GM12891 (cell line): Measurements from ENCODE around the gene SLC37A1.
A peak's percentile ranks its signal among the peaks of the same experiment; 100 is the strongest.

Experiments
- DNase-seq: peaks from one replicate; pipeline ENCODE4 v3.0.0; 2011; ENCODE audit warnings: low spot score; ENCODE audit not compliant: insufficient read length
- FAIRE-seq: peaks from 2 replicates; lab custom pipeline; 2011; peaks lifted over from hg19 to GRCh38; lab: Jason Lieb, UNC
- PAX5 ChIP-seq: IDR thresholded peaks from 2 replicates; pipeline ENCODE4 v1.6.1; 2011; ENCODE audit warnings: low read length, moderate library complexity, mild to moderate bottlenecking; ENCODE audit not compliant: insufficient read depth, severe bottlenecking
- POLR2A ChIP-seq: IDR thresholded peaks from 2 replicates; pipeline ENCODE4 v1.6.1; 2011; ENCODE audit warnings: low read depth, low read length, control low read depth
- POLR2AphosphoS5 ChIP-seq: IDR thresholded peaks from 2 replicates; pipeline ENCODE4 v1.6.1; 2011; ENCODE audit warnings: low read depth, low read length, control low read depth
- POU2F2 ChIP-seq: IDR thresholded peaks from 2 replicates; pipeline ENCODE4 v1.6.1; 2011; ENCODE audit warnings: low read depth, mild to moderate bottlenecking, control low read depth, low read length, moderate library complexity
- SPI1 ChIP-seq: IDR thresholded peaks from 2 replicates; pipeline ENCODE4 v1.6.1; 2011; ENCODE audit warnings: low read depth, low read length, control low read depth
- TAF1 ChIP-seq: IDR thresholded peaks from 2 replicates; pipeline ENCODE4 v1.6.1; 2011; ENCODE audit warnings: low read depth, low read length, control low read depth

SLC37A1 gene

DNA sequence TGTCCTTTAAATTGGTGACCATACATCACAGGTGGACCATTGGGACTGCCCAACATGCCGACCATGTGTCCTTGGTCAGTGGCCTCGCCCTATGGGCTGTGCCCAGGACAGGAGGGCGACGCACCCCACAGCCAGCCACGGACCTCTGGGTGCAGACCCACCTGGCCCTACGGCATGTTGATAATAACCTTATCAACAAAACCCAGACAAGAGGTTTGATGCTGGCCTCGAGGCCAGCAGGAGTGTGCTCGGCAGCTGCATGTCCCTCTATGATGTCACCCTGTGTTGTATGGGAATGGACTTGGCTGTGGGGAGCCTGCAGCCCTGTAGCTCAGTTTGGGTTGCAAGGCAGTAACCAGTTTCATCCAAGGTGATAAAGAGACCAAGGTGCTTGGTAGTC, 32.1 kb downstream of the SLC37A1 start:
- TF ChIP-seq TAF1 (no peak), SPI1 (no peak), PAX5 (no peak), POLR2AphosphoS5 (no peak), POLR2A (no peak), POU2F2 (no peak)
- DNase-seq (no peak), FAIRE-seq (no peak)

DNA sequence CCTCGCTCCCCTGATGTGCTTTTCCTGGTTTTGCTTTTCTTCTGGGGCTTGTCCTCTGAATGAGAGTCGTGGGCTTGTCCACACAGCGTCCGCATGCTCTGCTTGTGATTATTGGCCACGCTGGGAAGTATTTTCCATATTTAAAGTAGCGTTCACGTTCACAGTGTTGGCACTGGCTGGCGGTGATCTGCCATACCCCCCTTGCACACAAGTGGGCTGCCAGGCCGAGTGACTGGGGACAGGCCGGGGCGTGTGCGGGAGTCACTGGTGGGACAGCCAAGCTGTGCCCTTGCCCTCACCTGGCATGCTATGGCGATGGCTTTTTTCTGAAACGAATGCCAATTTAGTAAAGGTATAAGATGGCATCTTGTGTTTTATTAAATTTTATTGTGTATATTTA, 32.8 kb downstream of the SLC37A1 start:
- no peak for DNase-seq
- TF ChIP-seq TAF1: no peak
- no peak for TF ChIP-seq PAX5
- no peak for TF ChIP-seq SPI1
- FAIRE-seq: no peak

DNA sequence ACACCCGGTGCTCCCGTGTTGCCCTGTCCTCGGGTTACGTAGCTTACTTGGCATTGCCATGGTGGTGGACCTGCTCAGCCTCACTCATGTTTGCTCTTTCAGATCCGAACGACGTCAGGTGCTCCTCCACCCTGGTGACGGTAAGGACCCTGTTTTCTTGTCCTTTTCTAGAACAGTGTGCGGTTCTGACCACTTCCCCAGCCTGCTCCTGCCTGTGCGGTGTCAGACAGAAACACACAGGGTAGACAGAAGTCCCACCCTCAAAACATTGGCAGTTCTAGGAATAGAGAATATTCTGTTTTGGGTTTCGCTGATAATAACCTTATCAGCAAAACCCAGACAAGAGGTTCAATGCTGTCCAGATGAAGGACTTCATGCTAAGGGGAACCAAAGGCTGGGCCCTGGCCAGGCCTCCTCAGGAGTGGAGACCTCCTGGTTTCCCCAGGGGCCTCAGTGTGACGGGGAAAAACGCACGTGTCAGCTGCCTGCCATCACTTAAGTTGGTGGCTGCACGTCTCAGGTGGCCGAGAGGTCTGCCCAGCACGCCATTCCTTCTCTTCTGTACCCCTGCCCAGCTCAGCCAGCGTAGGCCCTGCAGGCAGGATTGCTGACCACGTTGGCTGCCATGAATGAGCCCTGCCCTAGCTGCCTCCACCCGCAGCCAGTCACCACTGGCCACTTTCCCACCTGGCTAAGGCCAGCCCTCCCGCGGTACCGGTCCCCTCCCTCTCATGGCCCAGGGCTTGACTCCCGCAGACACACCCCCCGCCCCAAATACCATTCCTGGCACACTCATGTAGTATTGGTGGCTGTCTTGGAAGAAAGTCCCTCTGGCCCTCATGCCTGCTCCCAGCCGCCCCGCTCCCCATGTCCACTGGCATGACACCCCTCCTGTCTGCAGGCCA, 33.6 kb downstream of the SLC37A1 start:
- FAIRE-seq (no peak), DNase-seq (no peak)
- no peak for TF ChIP-seq POU2F2
- TF ChIP-seq TAF1: no peak
- no peak for TF ChIP-seq POLR2A
- no peak for TF ChIP-seq PAX5
- TF ChIP-seq POLR2AphosphoS5: no peak
- no peak for TF ChIP-seq SPI1

DNA sequence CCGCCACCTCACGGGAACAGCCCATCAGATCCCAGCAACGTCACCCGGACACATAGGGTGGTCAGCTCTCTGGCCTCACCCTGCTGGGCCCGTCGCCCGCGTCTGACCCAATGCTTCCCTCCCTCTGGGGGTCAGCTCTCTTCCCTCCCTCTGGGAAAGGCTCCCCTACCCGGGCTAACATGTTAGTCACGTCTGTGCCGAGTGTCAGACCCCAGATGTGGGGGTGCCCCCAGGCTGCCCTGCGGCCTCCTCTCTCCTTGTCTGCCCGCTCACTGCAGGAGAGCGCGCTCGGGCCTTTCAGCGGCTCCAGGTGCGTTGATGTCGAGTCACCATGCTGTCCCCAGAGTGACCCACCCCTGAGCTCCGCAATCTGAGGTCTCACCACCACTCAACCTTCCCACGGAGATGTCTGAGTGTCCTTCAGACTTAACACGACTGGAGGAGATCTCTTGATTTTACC, 34.3 kb downstream of the SLC37A1 start:
- FAIRE-seq (no peak), DNase-seq (no peak)
- TF ChIP-seq POLR2AphosphoS5 (no peak), TAF1 (no peak), PAX5 (no peak), SPI1 (no peak), POLR2A (no peak), POU2F2 (no peak)

DNA sequence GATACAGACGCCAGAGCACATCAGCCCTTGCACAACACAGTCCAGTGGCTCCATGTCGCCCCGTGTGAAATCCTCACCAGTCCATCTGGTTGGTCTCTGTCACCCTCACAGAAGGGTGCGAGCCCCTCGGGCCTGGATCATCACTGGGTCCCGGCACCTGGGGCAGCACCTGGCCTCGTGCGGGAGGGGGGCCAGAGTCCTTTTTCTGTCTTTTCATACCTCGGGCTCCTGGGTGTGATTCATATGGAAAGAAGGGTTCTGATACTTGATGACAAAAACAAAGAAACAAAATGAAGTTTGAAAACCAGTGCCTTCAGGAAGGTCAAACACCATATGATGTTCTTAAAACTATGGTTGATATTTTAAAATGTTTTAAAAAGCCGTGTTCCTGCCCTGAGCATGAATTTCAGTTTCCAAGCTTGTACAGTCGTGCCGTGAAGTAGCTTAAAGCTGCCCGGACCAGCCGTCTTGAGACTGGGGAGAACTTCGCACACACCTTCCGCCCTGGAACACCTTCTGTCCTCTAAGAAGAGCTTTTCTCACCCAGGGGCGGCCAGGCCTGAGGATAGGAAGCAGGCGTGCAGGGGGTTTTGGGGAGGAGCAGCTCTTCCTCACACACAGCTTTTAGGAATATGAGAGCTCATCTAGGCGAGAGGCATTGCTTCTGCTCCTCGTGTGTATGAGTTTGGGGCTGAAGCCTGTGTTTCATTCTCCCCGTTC, 35.2 kb downstream of the SLC37A1 start:
- no peak for FAIRE-seq
- no peak for DNase-seq
- no peak for TF ChIP-seq SPI1

DNA sequence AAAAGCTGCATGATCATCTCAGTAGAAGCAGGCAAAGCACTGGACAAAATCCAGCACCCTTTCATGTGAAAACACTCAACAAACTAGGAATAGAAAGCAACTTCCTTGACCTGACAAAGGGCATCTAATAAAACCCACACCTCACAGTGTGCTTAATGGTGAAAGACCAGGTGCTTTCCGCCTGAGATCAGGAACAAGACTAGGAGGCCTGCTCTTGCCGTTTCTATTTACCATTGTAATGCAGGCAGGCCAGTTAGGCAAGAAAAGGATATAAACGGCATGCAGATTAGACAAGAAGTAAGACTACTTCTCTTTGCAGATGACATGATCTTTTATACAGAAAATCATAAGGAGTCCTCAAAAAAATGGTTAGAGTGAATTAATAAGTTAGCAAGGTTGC, 37.2 kb downstream of the SLC37A1 start:
- TF ChIP-seq PAX5 (no peak), POU2F2 (no peak), TAF1 (no peak), SPI1 (no peak), POLR2AphosphoS5 (no peak), POLR2A (no peak)
- FAIRE-seq: peak; percentile 76

DNA sequence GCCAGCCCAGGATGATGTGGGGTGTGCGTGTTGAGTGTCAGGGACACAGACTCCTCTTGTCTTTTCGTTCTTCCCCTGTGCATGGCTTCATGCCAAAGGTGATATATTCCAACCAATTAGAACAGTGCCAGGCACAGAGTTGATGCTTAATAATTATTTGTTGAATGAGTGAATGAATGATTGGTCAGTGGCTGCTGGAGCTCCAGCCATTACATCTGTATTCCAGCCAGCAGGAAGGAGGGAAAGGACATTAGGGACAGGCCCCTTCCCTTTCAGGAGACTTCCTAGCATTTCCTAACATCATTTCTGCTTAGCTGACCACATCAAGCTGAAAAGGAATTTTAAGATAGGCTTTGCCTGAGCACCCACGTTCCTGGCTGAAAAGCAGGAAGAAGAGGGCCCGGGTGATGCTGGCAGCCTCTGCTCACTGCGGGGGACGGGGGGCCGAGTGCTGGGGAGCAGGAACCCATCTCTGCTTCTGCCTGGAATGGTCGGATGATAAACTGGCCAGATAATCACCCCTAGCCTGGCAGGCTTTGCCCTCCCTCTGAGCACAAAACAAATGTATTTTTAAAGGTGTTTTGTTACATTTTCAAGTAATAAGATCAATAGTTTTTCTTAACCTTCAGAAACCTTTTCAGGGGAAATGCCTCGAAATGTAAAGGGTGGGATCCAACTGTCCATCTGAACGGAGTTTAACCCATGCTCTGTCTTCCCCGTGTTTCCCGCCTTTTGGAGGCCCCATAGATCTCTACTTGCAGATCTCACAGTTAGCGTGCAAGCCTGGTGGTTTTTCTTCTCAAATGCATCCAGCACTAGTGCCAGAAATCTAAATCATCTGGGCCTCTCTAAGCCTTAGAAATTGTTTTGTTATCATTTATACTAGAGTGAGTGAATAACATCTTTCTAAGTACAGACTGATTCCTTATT, 39.0 kb downstream of the SLC37A1 start:
- no peak for DNase-seq
- no peak for FAIRE-seq
- TF ChIP-seq POU2F2 (no peak), POLR2AphosphoS5 (no peak), POLR2A (no peak), TAF1 (no peak), SPI1 (no peak), PAX5 (no peak)

More for the DNA sequence above, 37.2 kb downstream of the SLC37A1 start:
- DNase-seq: no peak

DNA sequence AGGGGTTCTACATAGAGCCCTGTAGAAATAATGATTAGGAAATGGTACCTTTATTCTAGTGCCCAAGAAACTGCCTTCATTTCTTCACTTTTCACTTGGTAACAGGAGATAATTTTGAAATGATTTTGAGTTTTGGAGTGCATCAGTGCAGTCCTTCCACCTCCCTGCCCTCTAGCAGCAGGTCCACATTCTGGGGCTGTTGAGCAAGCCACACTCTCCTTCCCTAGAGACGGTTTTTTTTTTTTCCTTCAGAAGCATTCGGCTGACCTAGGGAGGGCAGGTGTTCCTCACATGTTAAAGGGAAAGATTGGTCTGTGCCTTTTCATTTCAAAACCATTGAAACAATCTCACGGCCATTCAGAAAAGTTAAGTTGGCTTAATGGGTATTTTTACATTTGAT, 39.8 kb downstream of the SLC37A1 start:
- DNase-seq (no peak), FAIRE-seq (no peak)
- TF ChIP-seq TAF1 (no peak), PAX5 (no peak), POLR2AphosphoS5 (no peak), POLR2A (no peak), POU2F2 (no peak), SPI1 (no peak)
